ENCODE results near the gene UBAC2.

- TF ChIP-seq TAF1 (conservative IDR thresholded peaks at IDR 0.05) (no peak), CTCF (IDR thresholded peaks at IDR 0.05; ENCODE audit: low read depth, low read length, missing input control) (no peak), REST (IDR thresholded peaks at IDR 0.05) (no peak), RAD21 (IDR thresholded peaks at IDR 0.05) (no peak), ZBTB33 (IDR thresholded peaks at IDR 0.05) (no peak)
These were observed 163.3 kb downstream of the UBAC2 start for GRCh38 chr13:99363949-99364348.
